ENCODE data around the gene TOMM40L.

The TOMM40L gene

DNA sequence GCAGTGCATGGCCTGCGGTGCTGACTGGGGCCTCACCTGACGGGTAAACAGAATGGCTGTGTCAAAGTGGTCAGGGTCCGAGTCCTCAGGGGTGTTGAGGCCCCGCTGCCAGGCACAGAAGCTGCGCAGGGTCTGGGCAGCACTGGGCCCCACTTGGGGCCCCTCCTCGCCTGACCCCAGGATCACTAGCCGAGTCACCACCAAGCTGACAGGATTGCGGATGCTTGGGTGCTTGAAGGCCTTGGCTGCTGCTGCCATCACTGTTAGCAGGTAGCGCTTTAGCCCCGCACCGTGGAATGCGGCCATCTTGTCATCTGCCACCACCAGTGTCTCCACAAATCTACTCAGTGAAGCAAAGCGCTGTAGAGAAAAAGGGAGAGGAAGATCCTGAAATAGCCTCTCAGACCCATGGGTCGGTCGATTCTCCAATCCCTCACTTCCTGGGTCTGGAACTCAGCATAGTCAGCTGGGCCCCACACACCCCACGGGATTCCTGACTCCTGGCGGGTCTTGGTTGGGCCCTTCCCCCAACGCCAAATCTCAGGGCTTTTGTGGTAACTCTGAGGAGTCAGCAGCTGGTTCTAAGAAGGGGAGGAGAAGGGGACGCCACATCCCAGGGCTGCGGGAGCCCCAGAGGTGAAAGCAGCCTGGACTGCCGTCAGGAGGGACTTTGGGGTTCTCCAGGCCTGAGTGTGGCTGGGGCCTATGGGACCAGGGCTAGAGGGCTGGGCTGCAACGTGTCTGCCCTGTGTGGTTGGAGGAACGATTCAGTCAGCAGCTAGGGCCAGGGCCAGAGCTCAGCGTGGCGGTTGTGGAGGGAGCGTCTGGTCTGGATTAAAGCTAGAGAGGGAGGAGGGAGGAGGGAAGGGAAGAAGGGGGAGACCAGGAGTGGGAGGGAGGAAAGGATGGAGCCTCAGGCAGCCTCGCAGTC is 29.1 kb upstream of the TOMM40L start:
- DNase-seq (ENCODE audit: extremely low read depth in 1 of 2, low read depth in 1 of 2) = no peak

DNA sequence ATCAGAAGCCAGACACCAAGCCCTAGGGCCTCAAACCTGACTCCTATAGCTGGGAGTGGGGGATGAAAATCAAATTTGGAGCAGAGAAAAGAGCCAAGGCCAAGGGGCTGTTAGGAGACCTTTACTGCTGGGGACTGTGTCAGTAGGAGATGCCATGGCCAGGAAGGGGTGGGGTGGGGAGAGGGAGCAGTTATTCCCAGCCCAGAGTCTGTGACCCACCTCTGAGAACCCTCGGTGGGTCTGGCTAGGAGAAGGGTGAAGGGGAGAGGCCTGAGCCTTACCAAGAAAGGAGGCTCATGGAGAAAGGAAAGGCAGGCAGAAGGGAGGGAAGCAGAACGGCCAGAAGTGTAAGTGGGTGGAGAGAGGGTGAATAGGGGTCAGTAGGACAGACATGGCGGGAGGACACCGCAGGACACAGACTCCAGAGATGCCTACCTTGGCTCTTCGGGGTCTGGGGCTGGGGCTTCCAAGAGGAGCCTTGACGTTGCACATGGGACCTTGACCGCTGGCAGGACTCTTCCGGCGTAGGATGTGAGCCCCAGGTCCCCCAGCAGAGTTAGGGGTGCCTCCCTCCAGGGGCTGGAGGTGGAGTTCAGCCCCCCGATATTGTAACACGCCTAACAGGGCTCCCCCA is 28.2 kb upstream of the TOMM40L start:
- no peak for DNase-seq (ENCODE audit: extremely low read depth in 1 of 2, low read depth in 1 of 2)

DNA sequence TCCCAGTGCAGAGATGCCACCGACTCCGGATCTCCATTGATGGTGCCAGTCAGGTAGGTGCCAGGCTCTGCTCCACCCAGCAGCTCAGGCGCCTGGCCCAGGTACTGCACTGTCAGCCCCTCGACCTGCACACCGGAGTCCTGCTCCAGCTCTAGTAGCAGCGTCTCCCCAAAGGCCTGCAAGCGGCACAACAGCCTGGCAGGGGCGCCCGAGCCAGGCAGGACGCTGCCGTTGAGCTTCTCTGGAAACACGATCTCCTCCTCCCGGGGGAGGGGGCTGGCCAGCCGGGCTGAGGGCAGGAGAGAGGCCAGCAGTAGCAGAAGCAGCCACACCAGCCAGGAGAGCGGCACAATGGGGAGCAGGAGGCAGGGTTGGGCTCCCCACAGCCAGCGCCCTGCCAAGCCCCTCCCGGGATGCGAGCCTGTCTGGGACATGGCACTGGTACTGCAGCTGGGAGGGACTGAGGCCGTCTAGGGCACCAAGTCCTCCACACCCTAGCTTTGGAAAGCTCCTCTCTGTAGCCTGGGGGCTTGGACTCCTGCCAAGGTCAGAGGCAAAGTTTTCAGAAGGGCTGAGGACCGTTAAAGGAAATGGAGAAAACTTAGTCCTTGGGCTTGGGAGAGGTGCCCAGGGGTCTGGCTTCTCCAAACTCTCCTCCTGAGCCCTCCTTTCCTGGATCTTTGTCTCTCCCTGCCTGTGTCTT is 27.5 kb upstream of the TOMM40L start:
- no peak for DNase-seq (ENCODE audit: extremely low read depth in 1 of 2, low read depth in 1 of 2)

DNA sequence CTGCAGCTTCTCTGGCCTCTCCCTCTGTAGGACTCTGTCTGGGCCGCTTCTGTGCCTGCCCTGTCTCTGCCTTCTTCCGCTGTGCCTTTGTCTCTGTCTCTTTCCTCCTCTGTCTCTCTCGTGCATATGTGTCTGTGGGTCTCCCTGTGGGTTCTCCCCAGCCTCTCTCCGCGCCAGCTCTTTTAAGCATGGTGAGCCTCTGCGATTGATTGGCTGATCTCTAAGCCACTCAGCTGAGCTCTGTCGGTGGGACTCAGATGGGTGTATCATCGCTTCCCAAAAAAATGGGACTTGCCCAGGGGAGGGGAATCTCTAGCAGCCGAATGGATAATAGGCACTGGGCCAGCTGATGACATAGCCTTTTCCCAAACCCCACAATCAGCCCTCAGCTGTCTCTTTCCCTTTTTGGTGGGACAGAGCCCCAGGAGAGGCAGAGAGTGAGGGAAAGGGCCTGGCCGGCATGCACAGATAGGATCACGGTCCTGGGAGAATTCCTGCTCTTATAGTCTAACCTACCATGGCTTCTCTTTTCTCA is 26.9 kb upstream of the TOMM40L start, which contains the start of gene ADAMTS4:
ADAMTS4 (minus strand) TSS at position 158 of the 535 bp plus-strand sequence. CDS start 427 bp downstream, outside the sequence.
- no peak for DNase-seq (ENCODE audit: extremely low read depth in 1 of 2, low read depth in 1 of 2)

DNA sequence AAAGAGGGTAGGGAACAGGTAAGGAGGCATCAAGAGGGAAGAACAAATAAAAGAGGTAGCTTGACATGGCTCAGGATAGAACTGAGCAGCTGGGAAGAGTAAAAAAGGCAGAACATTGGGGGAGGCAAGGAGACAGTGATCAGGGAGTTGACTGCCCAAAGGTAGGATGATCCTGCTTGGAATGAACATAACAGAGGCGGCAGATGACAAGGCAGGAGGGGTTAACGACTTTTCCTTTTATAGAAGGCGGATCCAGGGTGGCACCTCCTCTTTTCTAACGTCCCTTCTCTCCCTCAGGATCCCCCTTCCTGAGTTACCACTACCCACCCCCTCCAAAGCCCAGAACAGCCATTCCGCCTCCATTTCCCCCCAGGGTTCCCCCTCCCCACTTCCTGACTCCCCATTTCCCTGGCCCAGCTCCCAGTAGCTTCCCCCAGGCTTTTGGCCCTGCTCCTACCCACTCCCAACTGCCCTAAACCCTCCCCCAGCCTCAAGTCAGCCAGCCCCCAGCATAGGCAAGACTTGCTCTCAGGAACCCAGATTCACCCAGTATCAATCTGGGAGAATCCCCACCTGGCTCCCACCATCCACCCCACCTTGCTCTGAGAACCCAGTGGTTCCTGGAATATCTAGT is 26.2 kb upstream of the TOMM40L start:
- DNase-seq (ENCODE audit: extremely low read depth in 1 of 2, low read depth in 1 of 2) = no peak

DNA sequence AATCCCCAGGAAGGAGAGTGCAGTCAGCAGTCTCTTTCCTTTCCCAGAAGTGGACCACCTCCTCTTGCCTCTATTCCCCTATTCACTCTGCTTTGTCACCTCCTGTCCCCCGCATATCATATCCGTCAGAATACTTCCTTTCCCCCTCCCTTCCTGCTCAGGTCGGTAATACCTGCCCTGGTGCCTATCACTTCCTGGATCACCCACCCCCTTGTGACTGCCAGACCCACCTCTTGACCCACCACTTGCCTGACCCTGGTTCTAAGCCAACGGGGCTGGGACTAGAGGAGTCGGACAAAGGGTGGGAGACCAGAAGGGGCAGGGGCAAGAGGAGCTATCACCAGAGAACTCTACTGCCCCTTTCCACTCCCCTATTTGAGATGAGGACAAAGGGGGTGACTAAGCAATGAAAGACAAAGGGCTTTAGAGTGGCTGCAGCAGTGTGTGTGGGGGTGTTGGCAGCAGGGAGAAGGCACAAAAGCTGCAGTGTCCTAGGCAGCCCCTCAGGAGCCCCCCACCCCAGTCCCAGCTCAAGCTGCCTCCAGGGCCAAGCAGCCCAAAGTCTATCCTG is 25.4 kb upstream of the TOMM40L start:
- DNase-seq (ENCODE audit: extremely low read depth in 1 of 2, low read depth in 1 of 2) = no peak

DNA sequence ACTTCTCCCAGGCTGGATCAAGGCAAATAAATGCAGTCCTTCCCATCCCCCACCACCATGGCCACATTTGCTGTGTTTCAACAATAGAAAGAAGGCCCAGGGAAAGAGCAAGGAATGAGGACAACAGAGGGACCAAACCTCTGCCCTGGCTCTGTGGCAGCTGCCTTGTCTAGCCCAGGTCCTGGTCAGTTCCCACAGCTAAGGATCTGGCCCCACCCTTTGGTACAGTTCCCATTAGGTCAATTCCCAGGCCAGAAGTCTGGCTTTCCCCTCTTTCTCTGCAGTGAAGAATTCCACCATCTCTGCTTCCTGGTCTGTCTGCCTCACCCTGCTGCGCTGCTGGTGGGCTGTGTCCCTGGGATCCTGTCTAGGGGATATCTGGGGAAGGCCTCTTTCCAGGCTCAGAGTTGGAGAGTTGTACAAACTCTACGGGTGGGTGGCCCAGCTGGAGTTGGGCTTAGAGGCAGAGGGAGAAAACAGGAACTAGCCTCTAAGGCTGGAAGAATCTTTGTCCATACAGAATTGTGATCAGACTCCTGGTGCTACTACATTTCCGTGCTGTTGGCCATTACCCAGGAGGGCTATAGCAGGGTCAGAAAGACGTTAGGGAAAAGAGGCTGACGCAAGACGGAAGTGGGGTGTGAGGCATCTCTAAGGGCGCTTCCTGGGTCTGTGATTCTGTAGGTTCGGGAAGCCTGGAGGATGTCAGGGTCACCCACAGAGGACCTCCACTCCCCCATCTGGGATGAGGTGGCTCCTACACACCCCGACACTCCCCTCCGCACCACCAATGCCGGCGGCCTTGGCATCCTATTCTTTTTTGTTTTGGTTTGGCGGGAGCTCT is 24.6 kb upstream of the TOMM40L start:
- no peak for DNase-seq (ENCODE audit: extremely low read depth in 1 of 2, low read depth in 1 of 2)

DNA sequence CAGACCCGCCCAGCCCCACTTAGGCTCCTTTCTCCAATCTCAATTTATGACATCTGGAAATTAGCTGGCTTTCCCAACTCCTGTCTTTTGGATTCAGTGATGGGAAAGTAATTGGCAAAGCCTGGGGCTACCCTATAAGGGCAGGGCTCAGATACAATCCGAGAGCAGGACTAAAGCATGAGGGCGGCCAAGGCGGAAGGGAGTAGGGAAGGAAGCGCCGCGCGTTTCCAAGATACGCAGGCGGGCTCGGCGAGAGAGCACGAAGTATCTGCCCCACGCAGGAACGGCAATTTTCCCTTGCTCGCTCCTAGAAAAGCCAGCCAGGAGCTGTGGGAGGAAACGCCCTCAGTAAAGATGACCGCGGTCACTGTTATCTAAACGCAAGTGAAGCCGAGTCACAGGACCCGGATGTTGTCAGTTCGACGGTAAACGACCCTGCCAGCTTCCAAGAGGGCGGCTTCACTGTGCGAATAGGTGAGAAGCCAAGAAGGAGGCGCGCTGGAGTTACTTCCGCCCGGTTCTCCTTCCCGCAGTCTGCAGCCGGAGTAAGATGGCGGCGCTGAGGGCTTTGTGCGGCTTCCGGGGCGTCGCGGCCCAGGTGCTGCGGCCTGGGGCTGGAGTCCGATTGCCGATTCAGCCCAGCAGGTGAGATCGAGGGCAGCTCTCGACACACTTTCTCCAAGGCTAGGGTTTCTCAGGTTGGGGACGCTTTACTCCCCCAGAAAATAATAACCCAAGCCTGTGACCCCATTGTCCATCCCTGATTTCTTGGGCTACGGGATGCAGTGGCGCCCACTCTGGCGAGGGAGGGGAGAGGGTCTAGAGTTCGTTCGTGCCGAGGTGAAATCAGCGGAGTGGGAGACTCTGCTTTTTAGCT is 23.8 kb upstream of the TOMM40L start, which contains the start of gene NDUFS2:
NDUFS2 (plus strand) TSS at position 532 of the 877 bp plus-strand sequence; CDS start at position 551, 19 bp downstream.
- peak; percentile 88 to 96 for DNase-seq (ENCODE audit: extremely low read depth in 1 of 2, low read depth in 1 of 2)

DNA sequence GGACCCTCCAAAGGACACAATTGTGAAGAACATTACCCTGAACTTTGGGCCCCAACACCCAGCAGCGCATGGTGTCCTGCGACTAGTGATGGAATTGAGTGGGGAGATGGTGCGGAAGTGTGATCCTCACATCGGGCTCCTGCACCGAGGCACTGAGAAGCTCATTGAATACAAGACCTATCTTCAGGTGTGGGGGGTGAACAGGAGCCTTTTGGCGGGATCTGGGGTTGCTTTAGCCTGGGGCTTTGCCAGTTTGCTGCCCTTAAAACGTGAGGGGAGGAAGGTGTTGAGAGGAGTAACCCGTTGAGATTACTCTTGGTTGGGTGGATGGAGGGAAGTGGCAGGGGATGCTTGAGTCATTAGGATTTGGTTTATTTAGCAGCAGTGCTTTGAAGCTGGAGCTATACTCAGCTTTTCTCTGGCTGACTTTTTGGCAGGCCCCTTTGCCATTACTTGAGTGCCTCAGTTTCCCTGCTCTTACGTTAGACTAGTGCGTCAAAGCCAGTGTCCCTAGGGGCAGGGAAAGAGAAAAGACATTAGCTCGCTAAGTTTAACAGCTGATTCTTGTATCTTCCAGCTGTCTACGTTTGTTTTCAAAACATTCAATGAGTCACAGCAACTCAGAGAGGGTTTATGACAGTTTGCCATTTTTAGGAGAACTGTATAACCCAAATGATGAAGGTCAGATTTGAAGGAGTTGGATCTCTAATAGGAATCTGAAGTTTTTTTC is 19.3 kb upstream of the TOMM40L start:
- no peak for DNase-seq (ENCODE audit: extremely low read depth in 1 of 2, low read depth in 1 of 2)

DNA sequence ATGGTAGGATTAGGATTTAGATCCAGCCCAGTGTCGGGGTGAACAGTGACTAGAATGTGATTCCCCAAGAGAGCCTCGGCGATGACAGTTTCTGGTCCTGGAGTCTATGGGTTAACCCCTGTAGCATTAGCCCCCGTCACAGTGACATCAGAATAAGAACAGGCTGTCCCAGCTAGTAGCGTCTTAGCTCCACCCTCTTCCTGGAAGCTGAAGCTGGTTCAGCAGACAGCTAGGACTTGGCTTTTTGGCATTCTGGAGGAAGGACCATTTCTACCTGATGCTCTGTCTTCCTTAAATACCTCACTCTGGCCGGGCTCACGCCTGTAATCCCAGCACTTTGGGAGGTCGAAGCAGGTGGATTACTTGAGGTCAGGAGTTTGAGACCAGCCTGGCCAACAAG is 18.7 kb upstream of the TOMM40L start:
- DNase-seq (ENCODE audit: extremely low read depth in 1 of 2, low read depth in 1 of 2) = no peak

DNA sequence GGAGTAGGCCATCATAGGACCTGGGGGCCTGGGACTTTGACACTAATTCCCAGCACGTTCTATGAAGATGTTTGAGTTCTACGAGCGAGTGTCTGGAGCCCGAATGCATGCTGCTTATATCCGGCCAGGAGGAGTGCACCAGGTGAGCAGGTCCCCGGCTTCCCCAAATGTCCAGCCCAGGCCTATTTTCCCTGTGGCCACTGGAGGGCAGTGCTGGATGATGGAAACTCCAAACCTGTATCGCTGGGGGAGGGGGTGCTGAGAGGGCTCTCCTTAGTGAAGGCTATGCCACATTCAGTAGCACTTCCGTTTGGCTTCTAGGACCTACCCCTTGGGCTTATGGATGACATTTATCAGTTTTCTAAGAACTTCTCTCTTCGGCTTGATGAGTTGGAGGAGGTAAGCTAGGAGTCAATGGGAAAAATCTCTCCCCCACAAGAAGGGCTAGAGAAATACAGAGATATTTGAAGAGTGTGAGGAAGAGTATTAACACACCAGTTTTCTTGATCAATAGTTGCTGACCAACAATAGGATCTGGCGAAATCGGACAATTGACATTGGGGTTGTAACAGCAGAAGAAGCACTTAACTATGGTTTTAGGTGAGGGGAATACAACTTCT is 16.0 kb upstream of the TOMM40L start:
- peak; percentile 37 to 60 for DNase-seq (ENCODE audit: extremely low read depth in 1 of 2, low read depth in 1 of 2)

DNA sequence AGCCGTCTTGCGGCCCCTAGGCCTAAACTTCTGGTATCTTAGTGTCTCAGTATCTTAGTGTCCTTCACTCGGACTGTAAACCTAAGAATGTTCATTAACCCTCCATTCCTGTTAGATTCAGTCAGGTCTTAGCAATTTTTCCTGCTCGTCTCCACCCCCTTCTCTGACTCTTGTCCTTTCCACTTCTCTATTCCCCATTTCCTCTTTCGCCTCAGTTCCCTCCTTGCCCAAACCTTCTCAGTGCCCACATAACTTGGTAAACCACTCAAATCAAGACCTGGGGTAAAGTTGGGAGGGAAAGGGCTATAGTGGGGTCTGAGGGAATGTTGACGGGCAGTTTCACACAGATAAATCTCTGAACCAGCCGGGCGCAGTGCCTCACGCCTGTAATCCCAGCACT is 11.5 kb upstream of the TOMM40L start:
- DNase-seq (ENCODE audit: extremely low read depth in 1 of 2, low read depth in 1 of 2) = no peak

DNA sequence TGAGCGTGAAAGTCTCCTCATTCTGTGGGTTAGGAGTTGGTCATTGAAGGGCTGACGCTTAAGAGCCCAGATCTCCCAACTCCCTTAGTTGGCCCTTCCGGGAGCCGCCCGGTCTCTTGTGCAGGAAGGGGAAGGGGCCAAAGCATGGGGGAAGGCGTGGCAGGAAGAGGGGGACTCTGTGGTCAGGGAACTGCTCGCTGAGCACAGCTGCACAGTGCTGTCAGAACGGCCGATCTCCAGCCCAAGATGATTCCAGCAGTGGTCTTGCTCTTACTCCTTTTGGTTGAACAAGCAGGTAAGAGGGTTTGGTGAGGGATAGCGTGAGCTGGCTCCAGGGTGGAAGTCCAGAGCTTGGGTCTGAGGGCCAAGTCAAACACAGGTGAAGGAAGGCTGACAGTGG is 10.8 kb upstream of the TOMM40L start, which contains the start of gene FCER1G:
FCER1G (plus strand) TSS at position 220 of the 400 bp plus-strand sequence; CDS start at position 247, 27 bp downstream.
- no peak for DNase-seq (ENCODE audit: extremely low read depth in 1 of 2, low read depth in 1 of 2)

DNA sequence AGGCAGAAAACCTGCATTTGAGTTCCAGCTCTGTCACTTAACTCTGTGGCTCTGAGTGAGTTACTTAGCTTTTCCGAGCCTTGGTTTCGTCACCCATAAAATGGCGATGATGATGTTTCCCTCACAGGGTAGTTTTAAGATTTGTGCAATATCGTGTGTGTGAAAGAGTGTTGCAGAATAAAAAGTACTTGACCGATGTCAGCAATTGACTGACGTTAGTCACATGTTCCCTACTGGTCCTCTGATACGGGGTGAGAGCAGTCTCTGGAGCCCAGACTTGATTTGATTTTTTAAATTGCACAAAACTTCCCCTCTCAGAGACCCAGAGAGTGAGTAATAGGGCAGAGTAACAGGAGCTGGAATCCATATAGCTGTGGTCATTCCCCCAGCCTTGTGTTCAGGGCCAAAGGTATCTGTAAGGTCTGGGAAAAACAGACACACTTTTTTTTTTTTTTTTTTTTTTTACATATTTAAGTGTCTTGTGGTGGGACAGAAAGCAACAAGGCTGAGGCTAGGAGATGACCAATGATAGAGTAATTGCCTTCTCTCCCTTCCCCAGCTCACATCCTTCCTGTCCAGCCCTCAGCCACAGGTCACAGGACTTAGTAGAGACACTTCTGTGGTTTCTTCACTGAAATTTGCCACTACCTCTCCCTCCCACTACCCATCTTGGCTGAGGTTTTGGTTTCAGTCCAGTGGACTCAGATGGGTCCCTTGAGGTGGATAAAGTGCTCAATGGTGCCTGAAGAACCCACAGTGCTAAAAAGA is 8.7 kb upstream of the TOMM40L start:
- DNase-seq (ENCODE audit: extremely low read depth in 1 of 2, low read depth in 1 of 2) = no peak

DNA sequence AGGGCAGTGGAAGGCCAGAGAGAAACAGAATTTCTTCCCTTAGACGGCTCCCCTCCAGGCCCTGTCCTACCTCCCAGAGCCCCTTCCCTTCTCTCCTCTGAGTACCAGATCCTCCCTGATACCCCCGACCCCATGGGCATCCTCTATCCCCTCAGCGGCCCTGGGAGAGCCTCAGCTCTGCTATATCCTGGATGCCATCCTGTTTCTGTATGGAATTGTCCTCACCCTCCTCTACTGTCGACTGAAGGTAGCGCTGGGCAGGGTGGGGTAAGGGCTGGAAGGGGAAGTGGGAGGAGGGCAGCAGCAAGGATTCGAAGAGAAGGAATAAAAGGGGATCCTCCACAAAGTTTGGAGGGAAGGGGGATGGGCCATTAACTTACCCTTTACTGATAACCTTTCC is 8.0 kb upstream of the TOMM40L start:
- DNase-seq (ENCODE audit: extremely low read depth in 1 of 2, low read depth in 1 of 2) = no peak

DNA sequence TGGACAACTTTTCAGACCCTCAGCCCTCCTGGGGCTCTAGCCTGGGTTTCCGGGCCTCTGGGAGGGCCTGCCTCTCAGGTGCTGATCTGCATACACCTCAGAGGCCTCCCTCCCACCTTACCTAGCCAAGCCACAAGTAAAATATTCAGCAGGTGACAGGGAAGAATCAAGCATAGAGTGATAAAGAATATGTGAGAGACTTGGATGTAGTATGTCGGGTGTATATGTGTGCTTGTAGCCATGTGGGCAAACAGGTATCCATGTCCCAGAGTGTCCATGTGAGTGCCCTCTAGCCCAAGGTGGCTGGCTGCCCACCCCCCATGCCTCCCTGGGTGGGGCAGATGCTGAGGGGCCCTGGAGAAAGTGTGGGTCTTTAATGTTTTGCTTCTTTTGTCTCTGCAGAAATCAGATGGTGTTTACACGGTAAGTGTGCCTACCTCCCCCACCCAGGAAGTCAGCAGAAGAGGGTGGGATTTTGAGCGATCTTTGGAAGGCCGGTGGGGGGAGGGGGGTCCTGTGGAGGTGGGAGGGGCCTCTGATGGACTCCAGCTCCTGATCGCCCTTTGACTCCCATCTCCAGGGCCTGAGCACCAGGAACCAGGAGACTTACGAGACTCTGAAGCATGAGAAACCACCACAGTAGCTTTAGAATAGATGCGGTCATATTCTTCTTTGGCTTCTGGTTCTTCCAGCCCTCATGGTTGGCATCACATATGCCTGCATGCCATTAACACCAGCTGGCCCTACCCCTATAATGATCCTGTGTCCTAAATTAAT is 7.4 kb upstream of the TOMM40L start:
- DNase-seq (ENCODE audit: extremely low read depth in 1 of 2, low read depth in 1 of 2) = no peak

Data from stimulated activated CD8-positive, alpha-beta memory T cell treated with anti-CD3 and anti-CD28 coated beads, Interleukin-7, amount 100 ng/mL, for 48 hours (primary cell).